NT2/D1 (cell line): ENCODE data around the gene KRTCAP3.

Experiments
- DNase-seq: peaks from one replicate; pipeline ENCODE4 v3.0.0-alpha.2; 2011; ENCODE audit warnings: low read depth, low spot score
- H3K27me3 ChIP-seq: 2 replicates; pipeline ENCODE4 v1.6.0; 2011; ENCODE audit warnings: mild to moderate bottlenecking; ENCODE audit not compliant: insufficient read length, insufficient read depth
- H3K36me3 ChIP-seq: 2 replicates; pipeline ENCODE4 v1.6.1; 2011; ENCODE audit warnings: mild to moderate bottlenecking, low read length, mixed read lengths; ENCODE audit not compliant: insufficient read depth, insufficient read length
- H3K4me1 ChIP-seq: 2 replicates; pipeline ENCODE4 v1.5.1; 2011; ENCODE audit not compliant: insufficient read depth, insufficient read length
- H3K4me3 ChIP-seq: 2 replicates; pipeline ENCODE4 v1.5.1; 2011; ENCODE audit warnings: low read depth; ENCODE audit not compliant: insufficient read length
- H3K9ac ChIP-seq: 2 replicates; pipeline ENCODE4 v1.6.0; 2011; ENCODE audit warnings: low read depth; ENCODE audit not compliant: insufficient read length
- H3K9me3 ChIP-seq: 2 replicates; pipeline ENCODE4 v1.5.1; 2011; ENCODE audit warnings: mild to moderate bottlenecking, low read length; ENCODE audit not compliant: insufficient read depth
- SUZ12 ChIP-seq: IDR thresholded peaks from 2 replicates; pipeline ENCODE4 v1.6.1; 2011; ENCODE audit not compliant: insufficient read length, insufficient read depth; ENCODE audit errors: extremely low read depth
- YY1 ChIP-seq: IDR thresholded peaks from 2 replicates; pipeline ENCODE4 v1.6.1; 2011; ENCODE audit not compliant: insufficient read length, insufficient read depth
- ZNF274 ChIP-seq: IDR thresholded peaks from 2 replicates; pipeline ENCODE4 v1.6.1; 2011; ENCODE audit warnings: mild to moderate bottlenecking, low read depth, low read length

Gene KRTCAP3

DNA sequence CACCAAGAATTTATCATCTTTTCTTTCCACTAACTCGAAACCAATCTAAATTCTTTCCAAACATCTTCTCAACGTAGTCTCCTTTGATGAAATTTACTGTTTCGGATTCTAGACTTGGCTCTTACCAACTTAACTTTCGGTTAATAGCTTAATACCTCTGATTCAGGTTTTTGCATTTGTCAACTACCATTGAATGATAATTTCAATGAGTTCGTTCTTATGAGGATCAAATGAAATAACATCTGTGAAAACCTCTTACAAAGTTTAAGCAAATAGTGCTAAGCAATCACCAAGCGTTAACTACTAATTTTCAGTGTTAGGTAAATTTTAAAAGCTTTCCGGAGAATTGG, 14.3 kb upstream of the KRTCAP3 start:
- H3K4me1 ChIP-seq: peaks cover 2% of the 10 kb centered on the region
- DNase-seq: no peak
- TF ChIP-seq SUZ12: no peak
- no peak for TF ChIP-seq YY1
- no peak for TF ChIP-seq ZNF274

DNA sequence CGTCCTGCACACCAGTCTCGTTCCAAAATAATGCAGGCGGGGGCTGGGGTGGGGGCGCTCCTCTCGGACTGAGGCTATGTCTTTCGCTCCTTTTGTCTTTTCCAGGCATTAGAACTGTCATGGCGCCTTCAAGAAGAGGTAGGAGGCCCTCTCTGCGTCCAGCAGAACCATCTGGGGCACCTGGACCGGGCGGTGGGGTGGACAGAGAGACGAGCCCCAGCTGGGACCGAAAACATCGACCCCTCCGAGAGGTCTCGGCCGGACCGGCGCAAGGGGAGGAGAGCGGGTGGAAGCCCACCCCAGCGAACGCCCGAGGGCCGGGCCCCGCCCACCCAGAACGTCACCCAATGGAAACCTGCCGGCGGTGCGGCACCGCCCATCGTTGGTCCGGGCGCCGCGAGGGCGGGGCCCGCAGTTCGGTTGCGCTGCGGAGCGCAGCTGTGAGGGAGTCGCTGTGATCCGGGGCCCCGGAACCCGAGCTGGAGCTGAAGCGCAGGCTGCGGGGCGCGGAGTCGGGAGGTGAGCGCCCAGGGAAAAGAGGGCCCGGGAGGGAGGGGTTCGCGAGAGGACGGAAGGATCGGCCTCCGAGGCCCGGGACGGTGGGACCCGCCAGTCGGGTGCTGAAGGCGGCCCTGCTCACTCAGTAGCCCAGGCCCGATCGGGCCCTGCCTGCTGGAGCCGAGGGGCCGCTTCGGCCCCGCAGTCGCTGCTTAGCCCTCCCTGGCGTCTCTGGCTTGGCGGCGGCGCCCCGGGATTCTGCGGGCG, 13.8 kb upstream of the KRTCAP3 start, which contains the start of gene NRBP1:
Gene NRBP1 (plus strand): TSS at position 419 of the 765 bp plus-strand sequence. CDS start 4,643 bp downstream, outside the sequence.
- Histone ChIP-seq H3K4me1 (peaks cover 2% of the 10 kb centered on the region), H3K4me3 (peak within 1 kb of the TSS; percentile 79), H3K9ac (peak within 1 kb of the TSS; percentile 95), H3K9me3 (no peaks in the 10 kb centered on the region), H3K36me3 (peaks cover 4% of the 10 kb centered on the region), H3K27me3 (no peaks in the 10 kb centered on the region)
- DNase-seq: peak; percentile 88
- no peak for TF ChIP-seq YY1
- no peak for TF ChIP-seq ZNF274
- no peak for TF ChIP-seq SUZ12

More for the DNA sequence above, 14.3 kb upstream of the KRTCAP3 start:
- Histone ChIP-seq H3K9ac (peak overlapping the region; percentile 95), H3K36me3 (no peaks in the 10 kb centered on the region), H3K4me3 (peak overlapping the region; percentile 79), H3K27me3 (no peaks in the 10 kb centered on the region), H3K9me3 (no peaks in the 10 kb centered on the region)

DNA sequence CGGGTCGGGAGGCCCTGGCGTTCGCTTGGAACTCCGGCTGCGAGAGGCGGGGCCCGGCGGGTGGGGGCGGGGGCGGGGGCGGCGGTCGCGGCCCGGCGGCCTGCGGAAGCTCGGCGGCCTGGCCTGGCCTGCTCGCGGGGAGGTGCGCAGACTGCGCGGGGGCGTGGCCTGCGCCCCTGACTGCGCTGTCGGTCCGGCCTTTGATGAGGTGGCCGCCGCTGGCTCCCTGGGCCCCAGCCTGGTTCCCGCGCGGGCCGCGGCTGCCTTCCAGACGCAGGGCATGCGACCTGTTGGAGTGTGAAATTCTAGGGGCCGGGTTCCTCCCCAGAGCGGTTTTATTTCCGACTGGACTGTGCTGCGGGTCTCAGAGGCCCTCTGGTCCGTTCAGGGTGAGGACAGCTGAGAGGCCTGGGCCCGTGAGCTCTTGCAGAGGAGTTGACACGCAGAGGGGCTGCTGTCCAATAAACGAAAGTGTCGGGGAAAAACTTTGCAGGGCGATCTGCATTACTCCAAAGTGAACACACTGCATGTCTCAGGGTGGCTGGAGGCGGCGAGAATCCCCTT, 13.1 kb upstream of the KRTCAP3 start:
- H3K27me3 ChIP-seq: no peaks in the 10 kb centered on the region
- H3K4me1 ChIP-seq: peaks cover 2% of the 10 kb centered on the region
- H3K36me3 ChIP-seq: peaks cover 11% of the 10 kb centered on the region
- no peaks in the 10 kb centered on the region for H3K9me3 ChIP-seq
- no peak for TF ChIP-seq ZNF274
- no peak for TF ChIP-seq SUZ12
- H3K9ac ChIP-seq: peak overlapping the region; percentile 95
- H3K4me3 ChIP-seq: peak overlapping the region; percentile 79
- peak; percentile 69 for DNase-seq

DNA sequence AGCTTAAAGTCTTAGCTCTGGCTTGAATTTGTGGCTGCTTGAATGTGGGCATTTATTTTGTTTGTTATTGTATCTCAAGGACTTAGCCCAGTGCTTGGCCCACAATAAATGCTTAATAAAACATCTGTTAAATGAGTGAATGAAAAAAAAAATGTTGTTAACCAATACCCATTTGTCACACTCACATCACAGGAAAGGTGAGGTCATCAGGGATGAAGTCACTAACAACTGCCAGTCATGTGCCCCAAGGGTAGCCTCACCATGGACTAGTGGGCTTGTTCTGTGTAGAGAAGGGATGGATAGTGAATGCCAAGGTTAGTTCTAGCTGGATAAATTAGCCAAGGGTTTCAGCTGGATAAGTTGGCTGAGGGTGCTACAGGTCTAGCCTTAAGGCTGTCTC, 10.8 kb upstream of the KRTCAP3 start:
- peaks cover 2% of the 10 kb centered on the region for H3K4me1 ChIP-seq
- no peak overlapping the region for H3K4me3 ChIP-seq
- peaks cover 34% of the 10 kb centered on the region for H3K36me3 ChIP-seq

DNA sequence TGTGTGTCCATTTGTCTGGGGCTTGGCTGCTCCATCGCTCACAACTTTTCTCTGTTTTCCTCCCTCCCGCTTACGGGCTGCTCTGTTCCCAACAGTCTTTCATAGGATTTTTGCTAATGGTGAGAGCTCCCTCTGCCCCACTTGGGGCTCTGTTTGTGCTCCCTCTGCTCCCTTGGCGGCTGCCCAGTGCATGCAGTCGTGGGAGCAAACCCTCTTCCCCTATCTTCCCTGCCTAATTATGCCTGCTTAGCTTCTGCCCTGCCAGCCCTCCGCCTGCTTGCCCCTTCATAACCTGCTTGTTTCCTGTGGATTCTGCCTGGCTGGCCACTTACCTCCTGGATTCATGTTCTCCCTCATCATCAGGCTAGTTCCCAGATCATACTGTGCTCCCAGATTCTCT, 6.6 kb upstream of the KRTCAP3 start:
- Histone ChIP-seq H3K4me3 (no peak overlapping the region), H3K9me3 (no peaks in the 10 kb centered on the region), H3K36me3 (peaks cover 66% of the 10 kb centered on the region), H3K9ac (no peak overlapping the region), H3K4me1 (no peaks in the 10 kb centered on the region), H3K27me3 (no peaks in the 10 kb centered on the region)
- TF ChIP-seq SUZ12 (no peak), YY1 (no peak), ZNF274 (no peak)
- DNase-seq: no peak

More for the DNA sequence above, 10.8 kb upstream of the KRTCAP3 start:
- Histone ChIP-seq H3K9me3 (no peaks in the 10 kb centered on the region), H3K9ac (no peak overlapping the region), H3K27me3 (no peaks in the 10 kb centered on the region)
- TF ChIP-seq YY1 (no peak), SUZ12 (no peak), ZNF274 (no peak)
- DNase-seq: no peak

DNA sequence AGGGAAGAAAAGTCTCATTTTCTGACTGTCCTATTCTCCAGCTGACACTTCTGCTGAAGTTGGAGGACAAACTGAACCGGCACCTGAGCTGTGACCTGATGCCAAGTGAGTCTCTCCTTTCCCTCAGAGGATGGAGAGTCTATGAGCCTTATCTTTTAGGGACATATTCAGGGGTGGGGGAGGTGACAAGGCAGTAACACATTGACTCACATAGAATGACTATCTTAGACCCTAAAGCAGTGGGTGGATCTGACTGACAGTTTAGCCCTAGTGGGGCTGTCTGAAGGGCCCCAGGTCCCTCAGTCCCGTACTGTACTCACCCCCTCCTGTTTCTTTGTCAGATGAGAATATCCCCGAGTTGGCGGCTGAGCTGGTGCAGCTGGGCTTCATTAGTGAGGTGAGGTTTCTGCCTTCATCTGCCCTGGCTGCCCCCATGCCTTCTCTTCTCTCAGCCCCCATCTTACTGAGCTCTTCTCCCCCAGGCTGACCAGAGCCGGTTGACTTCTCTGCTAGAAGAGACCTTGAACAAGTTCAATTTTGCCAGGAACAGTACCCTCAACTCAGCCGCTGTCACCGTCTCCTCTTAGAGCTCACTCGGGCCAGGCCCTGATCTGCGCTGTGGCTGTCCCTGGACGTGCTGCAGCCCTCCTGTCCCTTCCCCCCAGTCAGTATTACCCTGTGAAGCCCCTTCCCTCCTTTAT, 805 bp upstream of the KRTCAP3 start:
- no peaks in the 10 kb centered on the region for H3K27me3 ChIP-seq
- H3K9ac ChIP-seq: no peak overlapping the region
- TF ChIP-seq YY1: no peak
- no peak for TF ChIP-seq SUZ12
- no peak for TF ChIP-seq ZNF274
- DNase-seq: no peak
- no peak overlapping the region for H3K4me3 ChIP-seq
- H3K4me1 ChIP-seq: peaks cover 2% of the 10 kb centered on the region
- H3K9me3 ChIP-seq: no peaks in the 10 kb centered on the region
- H3K36me3 ChIP-seq: peaks cover 68% of the 10 kb centered on the region

DNA sequence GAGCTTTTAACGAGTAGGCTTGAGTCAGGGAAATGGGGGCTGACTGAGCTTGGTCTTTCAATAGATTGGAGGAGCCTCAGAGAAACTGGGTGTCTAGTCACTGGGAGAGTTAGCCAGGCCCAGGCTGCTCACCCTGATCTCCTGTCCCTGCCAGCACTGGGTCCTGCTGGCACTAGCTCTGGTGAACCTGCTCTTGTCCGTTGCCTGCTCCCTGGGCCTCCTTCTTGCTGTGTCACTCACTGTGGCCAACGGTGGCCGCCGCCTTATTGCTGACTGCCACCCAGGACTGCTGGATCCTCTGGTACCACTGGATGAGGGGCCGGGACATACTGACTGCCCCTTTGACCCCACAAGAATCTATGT, 720 bp downstream of the KRTCAP3 start:
- TF ChIP-seq ZNF274: no peak
- TF ChIP-seq SUZ12: no peak
- no peak for TF ChIP-seq YY1
- DNase-seq: no peak
- no peaks in the 10 kb centered on the region for H3K27me3 ChIP-seq
- H3K9me3 ChIP-seq: no peaks in the 10 kb centered on the region
- peaks cover 2% of the 10 kb centered on the region for H3K4me1 ChIP-seq
- peak overlapping the region; percentile 58 for H3K9ac ChIP-seq
- H3K4me3 ChIP-seq: peak overlapping the region; percentile 38
- H3K36me3 ChIP-seq: peaks cover 66% of the 10 kb centered on the region
